NCI-H748 (cell line): Measurements from ENCODE around the gene TNFRSF8.
A peak's percentile ranks its signal among the peaks of the same experiment; 100 is the strongest.
"Not testable (repeated sequence)": the region's sequence is repeated elsewhere in the genome, so short reads cannot be mapped to it uniquely, and the experiment has no call there.

Source experiments
- DNase-seq: peaks from one replicate; lab custom pipeline; 2025; ENCODE audit not compliant: unreplicated experiment; lab: John Stamatoyannopoulos, UW

TNFRSF8 gene

DNA sequence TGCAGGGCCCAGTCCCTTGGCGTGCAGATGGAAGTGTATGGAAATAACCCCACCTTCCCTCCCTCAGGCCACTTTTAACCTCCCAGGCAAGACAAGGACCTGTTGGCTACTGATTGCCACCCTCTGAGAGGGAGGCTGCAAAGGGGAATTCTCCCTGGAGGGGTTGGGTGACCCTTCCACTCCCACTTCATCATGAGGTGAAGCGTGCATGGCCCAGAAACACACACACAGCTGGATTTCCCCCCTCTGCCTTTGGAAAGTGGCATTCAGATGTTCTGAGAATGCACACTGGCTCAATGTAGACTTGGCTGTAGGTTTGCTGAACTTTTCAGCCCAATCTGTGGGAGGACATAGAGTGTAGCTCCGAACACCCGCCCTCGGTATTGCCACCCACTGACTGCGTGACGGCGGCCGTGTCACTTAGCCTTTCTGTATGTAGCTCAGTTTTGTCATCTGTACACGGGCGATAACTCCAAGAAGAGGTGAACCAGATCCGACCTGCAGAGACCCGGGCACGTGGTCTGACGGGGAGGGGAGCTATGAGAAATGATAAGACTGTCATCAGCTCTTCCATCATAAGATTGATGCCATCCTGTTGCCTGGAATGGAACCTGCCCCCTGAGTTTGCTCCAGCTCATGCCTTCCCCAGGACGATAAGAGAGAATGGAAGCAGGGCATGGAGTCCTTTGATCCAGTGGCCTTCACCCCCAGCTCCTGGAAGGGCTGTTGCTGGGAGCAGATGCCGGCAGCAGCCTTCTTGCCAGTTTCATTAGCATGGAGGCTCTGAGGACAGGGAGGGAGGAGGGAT is 24.5 kb upstream of the TNFRSF8 start:
- DNase-seq: no peak

DNA sequence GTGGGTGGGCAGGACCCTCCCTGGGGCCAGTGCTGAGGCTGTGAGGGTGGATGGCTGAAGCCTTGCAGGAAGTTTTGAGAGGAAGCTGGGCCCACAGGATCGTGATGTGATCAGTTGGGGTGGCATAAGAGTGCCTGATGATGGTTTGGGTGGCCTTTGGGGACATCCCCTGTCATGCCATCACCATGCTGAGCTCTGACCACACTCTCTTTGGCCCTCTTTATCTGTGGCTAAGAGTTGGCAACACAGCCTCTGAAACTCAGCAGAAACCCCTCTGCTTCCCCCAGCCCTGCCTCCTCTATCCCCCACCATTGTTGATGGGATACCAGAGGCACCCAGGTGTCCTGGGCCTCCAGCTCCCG is 24.0 kb upstream of the TNFRSF8 start:
- no peak for DNase-seq

DNA sequence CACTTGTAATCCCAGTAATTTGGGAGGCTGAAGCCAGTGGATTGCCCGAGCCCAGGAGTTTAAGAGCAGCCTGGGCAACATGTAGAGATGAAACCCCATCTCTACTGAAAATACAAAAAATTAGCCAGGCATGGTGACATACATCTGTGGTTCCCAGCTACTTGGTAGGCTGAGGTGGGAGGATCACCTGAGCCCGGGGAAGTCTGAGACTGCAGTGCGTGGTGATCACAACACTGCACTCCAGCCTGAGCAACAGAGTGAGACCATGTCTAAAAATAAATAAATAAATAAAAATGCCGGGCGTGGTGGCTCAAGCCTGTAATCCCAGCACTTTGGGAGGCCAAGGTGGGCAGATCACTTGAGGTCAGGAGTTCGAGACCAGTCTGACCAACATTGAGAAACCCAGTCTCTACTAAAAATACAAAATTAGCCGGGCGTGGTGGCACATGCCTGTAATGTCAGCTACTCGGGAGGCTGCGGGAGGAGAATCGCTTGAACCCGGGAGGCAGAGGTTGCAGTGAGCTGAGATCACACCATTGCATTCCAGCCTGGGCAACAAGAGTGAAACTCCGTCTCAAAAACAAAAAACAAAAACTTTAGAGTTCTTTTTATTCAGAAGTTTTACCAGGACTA is 23.2 kb upstream of the TNFRSF8 start:
- not testable (repeated sequence) for DNase-seq

DNA sequence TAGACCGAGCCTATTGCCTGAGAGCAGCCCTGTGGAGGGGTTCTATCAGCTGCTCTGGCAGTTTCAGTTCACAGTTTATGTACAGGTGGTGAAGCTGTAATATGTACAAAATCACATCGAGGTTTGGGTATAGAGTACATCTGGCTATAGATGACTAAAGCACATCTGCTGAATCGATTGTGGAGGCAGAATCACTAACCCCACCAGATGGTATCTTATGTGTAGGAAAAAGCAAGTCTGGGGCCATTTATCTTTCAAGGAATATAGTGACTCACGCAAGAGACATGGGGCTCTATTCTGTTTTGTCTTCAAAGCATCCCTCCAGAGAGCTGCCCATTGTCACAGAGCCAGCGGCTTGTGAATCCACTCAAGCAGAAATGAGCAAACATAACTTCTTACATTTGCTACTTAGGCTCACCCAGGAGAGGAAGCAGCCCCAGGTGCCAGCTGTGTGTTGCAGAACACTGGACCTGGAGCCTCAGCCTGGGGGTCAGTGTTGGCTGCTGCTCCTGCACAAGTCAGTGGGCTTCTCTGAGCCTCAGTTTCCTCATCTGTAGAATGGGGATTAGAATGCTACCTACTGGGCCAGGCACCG is 22.5 kb upstream of the TNFRSF8 start:
- no peak for DNase-seq

DNA sequence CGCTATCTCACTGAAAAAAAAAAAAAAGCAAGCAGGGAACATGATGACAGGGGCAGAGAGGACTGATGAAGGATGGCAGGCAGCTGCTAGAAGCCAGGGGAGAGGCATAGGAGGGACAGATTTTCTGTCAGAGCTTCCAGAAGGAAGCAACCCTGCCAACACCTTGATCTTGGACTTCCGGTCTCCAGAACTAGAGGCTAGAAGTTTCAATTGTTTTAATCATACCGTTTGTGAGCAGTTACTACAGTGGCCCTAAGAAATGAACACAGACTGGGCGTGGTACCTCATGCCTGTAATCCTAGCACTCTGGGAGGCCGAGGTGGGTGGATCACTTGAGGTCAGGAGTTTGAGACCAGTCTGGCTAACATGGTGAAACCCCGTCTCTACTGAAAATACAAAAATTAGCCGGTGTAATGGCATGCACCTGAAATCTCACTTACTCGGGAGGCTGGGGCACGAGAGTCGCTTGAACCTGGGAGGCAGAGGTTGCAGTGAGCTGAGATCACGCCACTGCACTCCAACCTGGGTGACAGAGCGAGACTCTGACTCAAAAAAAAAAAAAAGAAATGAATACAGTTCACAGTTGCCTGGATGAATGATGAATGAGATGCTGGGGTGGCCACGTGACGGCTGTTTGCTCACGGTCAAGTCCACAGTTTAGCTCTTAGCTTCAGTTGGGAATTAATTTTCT is 18.8 kb upstream of the TNFRSF8 start:
- not testable (repeated sequence) for DNase-seq

DNA sequence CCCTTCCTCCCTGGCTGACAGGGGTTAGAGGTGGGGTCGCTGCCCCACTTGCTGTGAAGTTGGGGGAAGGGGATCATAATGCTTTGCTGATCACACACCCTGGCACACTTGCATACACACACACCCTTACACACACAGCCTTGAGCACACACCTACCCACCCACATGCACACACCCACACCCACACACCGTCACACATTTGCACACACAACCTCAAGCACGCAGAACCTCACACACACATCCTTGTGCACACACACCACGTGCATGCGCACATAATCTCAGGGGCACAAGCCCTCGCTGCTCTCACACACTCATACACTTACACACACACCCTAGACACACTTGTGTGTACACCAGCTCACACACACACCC is 16.4 kb upstream of the TNFRSF8 start:
- DNase-seq: no peak

DNA sequence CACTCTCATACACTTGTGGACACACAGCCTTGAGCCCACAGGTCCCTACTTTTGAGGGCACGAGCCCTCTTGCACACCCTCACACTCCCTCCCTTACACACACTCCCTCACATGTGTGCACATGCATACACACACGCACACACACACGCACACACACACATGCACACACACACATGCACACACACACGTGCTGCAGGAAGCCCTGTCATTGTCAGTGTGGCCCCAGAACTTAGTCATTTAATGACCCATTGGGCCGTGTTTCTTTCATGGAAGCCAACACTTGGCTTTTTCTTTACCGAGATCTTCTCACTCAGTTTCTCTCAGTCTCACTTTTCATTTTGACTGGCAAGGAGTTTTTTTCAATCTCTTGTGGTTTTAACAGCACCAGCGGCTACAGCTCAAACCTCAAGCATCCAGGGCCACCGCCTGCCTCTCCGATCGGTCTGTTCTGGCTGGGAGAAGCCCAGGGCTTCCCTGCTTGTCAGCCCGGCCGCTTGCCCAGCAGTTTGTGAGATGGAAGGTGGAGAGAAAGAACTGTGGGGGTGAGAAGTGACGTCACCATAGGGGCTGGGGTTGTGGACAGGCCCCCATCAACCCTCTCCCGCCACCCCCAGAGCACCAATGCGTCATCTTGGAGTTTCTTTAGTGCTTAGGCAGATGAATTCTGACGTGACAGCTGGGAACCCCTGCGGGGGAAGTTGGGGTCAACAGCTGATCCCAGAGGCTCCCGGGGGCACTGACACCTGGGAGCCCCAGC is 15.8 kb upstream of the TNFRSF8 start:
- DNase-seq: no peak

DNA sequence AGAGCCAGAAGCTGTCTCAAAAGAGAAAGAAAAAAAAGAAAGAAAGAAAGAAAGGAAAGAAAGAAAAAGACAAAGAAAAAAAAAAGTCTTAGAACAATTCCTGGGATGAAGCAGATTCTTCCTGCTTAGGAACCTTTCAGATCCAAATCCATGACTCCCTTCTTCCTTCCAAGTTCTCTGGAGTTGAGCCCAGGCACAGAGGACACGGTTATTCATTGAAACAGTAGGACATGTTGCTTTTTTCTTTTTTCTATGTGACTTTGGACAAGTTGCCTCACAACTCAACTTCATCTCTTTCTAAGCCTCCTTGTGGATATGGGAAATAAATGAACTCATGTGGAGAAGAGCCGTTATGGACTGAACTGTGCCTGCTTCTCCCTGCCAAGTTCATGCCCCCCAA is 14.7 kb upstream of the TNFRSF8 start:
- DNase-seq: no peak

DNA sequence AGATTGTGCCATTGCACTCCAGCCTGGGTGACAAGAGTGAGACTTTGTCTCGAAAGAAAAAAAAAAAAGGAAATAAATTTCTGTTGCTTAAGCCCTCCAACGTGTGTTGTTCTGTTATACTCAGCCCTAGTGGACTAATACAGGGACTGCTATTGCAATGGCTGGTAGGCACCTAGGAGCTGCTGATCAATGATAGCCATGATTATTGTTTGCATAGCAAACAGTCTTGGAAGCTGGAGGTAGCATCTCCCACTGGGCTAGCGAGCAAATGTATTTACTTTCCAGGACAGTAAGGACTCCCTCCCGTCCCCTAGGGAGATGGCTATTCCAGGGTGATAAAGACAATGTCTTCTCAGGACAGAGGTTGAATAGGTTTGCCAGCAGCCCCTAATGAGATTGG is 13.5 kb upstream of the TNFRSF8 start:
- DNase-seq: peak; percentile 75

DNA sequence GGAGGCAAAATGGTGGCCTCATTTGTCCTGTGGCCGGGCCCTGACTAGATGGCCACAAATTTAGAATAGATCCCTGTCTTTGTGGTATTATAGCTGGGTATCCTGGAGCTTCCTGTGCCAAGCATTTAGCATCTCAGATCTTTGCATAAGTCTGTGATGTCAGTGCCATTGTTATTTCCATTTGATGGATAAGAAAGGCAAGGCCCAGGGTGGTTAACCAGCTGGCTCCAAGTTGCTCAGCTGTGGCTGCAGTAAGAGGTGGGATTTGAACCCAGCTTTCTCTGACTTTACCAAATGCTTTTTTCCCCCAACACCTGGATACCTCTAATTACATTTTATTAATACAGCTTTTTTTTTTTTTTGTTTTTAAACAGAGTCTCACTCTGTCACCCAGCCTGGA is 11.7 kb upstream of the TNFRSF8 start:
- no peak for DNase-seq

DNA sequence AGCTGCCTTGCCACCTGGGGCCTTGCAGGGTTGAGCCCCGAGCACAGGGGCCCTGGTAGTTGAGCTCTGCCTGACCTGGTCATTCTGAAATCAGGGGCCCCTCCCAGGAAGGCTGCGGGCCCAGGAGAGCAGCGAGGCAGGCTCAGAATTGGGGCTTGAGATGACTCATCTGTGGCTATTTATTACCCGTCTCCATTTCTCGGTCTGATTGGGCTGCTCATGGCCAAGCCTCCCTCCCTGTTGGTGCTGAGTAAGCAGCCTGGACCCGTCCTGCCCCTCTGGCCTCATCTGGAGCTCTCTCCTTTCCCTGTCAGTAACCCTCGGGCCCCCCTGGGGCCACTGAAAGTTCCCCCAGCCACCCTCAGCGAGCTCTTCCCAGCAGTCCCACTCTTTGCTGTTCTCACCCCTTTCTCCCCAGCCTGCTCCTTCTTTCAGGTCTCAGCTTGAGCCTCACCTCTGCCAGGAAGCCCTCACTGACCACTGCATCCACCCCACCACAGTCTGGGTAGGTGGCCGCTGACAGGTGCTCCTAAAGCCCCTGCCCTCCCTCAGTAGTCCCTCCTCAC is 11.0 kb upstream of the TNFRSF8 start:
- no peak for DNase-seq

DNA sequence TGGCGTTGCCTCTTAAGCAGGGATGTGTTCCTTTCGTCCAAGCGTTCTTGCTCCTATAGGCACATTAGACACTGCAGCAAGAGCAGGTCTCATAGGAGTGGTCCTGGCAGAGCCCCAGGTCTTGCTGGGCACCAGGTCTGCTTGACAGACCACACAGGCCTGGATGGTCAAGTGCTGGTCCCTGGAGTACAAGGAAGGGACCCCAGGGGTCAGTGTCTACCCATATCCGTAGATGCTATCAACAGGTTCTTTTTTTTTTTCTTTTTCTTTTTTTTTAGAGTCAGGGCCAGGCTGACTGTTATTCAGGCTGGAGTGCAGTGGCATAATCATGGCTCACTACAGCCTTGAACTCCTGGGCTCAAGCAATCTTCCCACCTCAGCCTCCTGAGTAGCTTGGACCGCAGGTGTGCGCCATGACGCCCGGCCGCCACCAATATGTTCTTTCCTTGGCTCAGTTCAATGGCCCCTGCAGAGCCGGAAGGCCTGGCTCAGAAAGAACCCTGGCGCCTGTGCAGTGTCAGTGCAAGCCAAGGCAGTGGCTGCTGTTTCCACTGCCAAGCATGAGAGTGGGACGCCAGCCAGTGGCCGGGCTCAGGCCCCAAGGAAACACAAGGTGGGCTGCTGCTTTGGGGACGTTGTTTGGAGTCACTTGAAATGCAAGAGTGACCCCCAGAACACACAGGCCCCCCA is 10.0 kb upstream of the TNFRSF8 start:
- no peak for DNase-seq

DNA sequence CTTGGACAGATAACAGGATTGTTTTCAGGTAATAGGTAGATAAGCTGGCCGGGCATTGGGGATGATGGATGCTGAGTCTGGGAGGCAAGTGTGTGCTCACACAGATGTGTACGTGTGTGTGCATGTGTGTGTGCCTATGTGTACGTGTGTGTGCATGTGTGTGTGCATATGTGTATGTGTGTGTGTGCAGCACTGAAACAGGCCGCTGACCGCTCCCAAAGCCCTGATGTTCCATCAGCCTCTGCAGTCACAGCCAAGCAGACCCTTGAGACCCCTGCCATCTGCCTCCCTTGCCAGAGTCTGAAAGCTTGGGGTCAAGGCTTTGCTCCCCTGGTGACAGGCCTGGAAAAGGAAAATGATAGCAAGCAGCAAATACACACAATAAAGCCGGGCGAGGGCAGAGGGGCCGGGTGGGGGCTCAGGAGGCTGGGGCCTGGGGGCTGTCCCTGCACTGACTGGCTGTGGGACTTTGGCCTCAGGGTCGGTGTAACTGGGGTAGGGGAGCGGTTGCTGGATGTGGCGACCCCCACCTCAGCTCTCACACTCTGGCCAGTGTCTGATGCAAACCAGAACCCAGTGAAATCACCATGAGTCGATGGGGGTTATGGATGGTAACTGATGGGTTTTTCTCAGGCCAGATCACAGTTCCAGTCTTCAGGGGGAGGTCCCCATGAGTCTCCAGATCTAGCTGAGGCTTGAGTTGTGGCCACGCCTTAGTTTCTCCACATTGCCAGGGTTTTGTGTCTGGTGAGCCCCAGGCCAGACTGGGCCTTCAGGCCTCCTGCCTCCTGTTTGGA is 9.2 kb upstream of the TNFRSF8 start:
- DNase-seq: no peak

DNA sequence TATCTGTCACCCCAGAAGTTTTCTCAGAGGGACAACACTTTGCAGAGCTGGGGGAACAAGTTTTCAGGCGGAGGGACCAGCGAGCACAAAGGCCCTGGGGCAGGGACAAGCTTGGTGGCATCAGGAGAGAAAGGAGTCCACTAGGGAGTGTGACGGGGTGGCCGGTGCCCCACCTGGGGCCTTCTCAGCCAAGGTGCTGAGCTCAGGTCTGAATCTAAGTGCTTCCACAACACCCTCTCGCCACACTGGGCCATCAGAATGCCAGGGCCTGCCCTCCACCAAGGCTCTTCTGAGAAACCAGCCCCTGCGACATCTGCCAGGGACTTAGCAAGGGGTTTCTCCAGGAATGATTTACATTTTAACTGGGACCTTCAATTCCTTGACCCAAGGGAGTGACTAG is 7.8 kb upstream of the TNFRSF8 start:
- no peak for DNase-seq

DNA sequence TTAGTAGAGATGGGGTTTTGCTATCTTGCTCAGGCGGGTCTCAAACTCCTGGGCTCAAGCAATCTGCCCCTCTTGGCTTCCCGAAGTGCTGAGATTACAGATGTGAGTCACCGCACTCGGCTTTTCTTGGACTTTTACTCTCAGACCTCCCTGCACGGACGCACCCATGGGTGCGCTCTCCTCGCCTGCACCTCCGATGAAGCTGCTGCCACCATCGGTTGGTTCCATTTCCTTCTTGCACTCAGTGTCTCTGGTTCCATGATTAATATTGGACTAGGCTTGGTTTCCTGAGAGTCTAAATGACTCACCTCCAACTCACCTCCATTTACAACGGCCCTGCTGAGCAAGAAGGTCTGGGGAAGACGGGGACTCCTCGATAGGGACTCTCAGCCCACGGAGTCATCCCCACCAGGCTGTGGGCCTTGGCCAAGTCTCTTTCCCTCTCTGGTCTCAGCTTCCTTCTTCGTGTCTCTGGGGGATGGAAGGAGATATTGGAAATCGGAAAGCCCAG is 6.7 kb upstream of the TNFRSF8 start:
- no peak for DNase-seq

DNA sequence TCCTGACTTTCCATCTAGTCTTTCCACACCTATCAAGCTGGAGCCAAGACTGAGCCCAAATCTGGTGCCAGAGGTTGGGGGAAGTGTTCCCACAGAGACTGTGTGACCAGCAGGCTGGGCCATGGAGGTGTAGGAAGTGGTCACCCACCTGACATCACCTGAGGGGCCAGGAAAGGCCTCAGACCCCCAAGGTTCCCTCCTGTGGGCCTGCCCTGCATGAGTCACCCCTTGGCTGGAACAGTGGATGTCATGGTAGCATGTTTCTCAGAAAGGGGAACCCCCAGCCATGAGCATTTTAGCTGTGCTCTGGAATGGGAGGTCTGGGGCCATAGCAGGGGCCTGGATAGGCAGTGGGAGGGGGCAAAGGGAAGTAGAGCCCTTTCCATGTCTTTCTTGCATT is 5.7 kb upstream of the TNFRSF8 start:
- no peak for DNase-seq

DNA sequence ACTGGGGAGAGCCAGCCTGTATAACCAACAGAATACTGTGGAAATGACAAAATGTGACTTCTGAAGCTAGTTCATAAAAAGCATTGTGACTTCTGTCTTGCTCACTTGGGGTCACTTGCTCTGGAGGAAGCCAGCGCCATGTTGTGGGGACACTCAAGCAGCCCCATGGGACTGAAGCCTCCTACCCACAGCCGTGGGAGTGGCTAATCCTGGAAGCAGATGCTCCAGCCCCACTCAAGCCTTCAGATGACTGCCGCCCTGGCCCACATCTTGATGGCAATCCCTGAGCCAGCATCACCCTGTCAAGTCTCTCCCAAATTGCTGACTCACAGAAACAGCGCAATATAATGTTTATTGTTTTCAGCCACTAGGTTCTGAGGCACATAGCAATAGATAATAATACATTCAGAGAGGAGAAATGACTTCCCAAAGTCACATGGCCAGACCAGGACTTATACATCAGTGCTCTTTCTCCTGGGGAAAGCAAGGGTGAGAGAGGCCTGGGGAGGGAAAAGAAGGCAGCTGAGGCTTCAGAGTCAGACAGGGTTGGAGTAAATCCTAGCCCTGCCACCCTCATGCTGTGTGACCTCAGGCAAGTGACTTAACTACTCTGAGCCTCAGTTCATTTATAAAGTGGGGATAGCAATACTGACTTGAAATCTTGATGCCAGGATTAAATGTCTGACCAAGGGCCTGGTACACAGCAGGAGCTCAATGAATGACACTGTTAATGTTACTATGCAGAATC is 5.0 kb upstream of the TNFRSF8 start:
- DNase-seq: no peak

DNA sequence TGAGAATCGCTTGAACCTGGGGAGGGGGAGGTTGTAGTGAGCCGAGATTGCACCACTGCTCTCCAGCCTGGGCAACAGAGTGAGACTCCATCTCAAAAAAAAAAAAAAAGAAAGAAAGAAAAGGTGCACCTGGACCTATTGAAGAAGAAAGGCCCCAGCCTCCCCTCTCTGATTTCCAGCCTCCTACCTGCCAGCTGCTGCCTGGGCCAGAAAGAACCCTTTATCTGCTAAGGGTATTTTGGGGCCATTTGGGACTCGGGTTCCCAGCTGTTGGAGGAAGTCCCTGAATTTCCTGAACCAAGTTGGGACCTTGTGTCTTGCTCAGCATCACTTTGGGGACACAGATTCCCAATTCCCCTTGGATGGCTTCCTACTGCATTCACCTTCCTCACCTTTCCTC is 3.9 kb upstream of the TNFRSF8 start:
- no peak for DNase-seq
